ENCODE data around the gene LSM2. TPM values are rescaled to one million over a fixed set of nuclear protein-coding genes. Genes with fewer than 3 reads are reported as not detected.

Gene LSM2
- total and polyA plus RNA-seq, 9 of the 15 experiments (the other 6 are each of a cell fraction or from before 2014, with no cell fraction given) = 154 to 407 (median 223) TPM

DNA sequence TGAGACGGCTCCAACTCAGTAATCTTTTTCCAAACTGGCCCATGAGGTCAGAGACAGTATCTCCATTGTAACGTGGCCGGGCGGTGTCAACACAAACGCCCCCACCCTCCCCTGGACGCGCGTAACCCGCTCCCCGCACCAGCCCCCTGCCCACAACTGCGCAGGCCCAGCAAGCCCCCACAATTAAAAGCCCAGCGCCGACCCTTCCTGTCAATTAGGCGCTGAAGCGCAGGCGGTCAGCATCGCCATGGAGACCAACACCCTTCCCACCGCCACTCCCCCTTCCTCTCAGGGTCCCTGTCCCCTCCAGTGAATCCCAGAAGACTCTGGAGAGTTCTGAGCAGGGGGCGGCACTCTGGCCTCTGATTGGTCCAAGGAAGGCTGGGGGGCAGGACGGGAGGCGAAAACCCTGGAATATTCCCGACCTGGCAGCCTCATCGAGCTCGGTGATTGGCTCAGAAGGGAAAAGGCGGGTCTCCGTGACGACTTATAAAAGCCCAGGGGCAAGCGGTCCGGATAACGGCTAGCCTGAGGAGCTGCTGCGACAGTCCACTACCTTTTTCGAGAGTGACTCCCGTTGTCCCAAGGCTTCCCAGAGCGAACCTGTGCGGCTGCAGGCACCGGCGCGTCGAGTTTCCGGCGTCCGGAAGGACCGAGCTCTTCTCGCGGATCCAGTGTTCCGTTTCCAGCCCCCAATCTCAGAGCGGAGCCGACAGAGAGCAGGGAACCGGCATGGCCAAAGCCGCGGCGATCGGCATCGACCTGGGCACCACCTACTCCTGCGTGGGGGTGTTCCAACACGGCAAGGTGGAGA, 8.5 kb upstream of the LSM2 start, which contains the start of the genes HSPA1A and HSPA1L (continued):
- TF ChIP-seq, protein P1, sequence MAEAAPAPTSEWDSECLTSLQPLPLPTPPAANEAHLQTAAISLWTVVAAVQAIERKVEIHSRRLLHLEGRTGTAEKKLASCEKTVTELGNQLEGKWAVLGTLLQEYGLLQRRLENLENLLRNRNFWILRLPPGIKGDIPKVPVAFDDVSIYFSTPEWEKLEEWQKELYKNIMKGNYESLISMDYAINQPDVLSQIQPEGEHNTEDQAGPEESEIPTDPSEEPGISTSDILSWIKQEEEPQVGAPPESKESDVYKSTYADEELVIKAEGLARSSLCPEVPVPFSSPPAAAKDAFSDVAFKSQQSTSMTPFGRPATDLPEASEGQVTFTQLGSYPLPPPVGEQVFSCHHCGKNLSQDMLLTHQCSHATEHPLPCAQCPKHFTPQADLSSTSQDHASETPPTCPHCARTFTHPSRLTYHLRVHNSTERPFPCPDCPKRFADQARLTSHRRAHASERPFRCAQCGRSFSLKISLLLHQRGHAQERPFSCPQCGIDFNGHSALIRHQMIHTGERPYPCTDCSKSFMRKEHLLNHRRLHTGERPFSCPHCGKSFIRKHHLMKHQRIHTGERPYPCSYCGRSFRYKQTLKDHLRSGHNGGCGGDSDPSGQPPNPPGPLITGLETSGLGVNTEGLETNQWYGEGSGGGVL (CRISPR knock-in tag; IDR thresholded peaks at IDR 0.05) = no peak
- no peak for TF ChIP-seq USF2 (CRISPR knock-in tag; IDR thresholded peaks at IDR 0.05)
- TF ChIP-seq MTA3 (IDR thresholded peaks at IDR 0.05; ENCODE audit: borderline replicate concordance) = peak; percentile 100
- TF ChIP-seq ZBTB1 (CRISPR knock-in tag; IDR thresholded peaks at IDR 0.05; ENCODE audit: borderline replicate concordance, low read depth) = no peak; the same call in 1 of the 2 replicates
- no peak for TF ChIP-seq JUN (IDR thresholded peaks at IDR 0.05; ENCODE audit: borderline replicate concordance, low read depth, low read length)
- 0 out of 2 replicates have a peak, but pooled peaks have one; percentile 82 for TF ChIP-seq JUN (CRISPR knock-in tag; IDR thresholded peaks at IDR 0.05; ENCODE audit: borderline replicate concordance)
- 0 out of 2 replicates have a peak, but pooled peaks have one; percentile 77 for TF ChIP-seq ZNF165 (CRISPR knock-in tag; IDR thresholded peaks at IDR 0.05; ENCODE audit: borderline replicate concordance)
- TF ChIP-seq, protein P2, sequence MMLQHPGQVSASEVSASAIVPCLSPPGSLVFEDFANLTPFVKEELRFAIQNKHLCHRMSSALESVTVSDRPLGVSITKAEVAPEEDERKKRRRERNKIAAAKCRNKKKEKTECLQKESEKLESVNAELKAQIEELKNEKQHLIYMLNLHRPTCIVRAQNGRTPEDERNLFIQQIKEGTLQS (IDR thresholded peaks at IDR 0.05) = no peak
- TF ChIP-seq, protein P2 (CRISPR knock-in tag; conservative IDR thresholded peaks at IDR 0.05) = peak; percentile 6; the same call in 1 of the 2 replicates
- no peak for TF ChIP-seq KHSRP (IDR thresholded peaks at IDR 0.05)
- TF ChIP-seq NFE2L1 (tag; IDR thresholded peaks at IDR 0.05; ENCODE audit: borderline replicate concordance, low read depth) = no peak
- no peak; the same call in 1 of the 2 replicates for TF ChIP-seq BRD4 (IDR thresholded peaks at IDR 0.05)
- peak; percentile 93 for TF ChIP-seq NR2F6 (CRISPR knock-in tag; IDR thresholded peaks at IDR 0.05)
- TF ChIP-seq ZNF695 (CRISPR knock-in tag; IDR thresholded peaks at IDR 0.05) = peak; percentile 91; the same call in 1 of the 2 replicates
